NCI-H146 treated with DMSO at 0.1 percent for 48 hours (cell line): ENCODE results near the gene LZTS2.
"Not testable (repeated sequence)": the region's sequence is repeated elsewhere in the genome, so short reads cannot be mapped to it uniquely, and the experiment has no call there.

ENCODE experiments used
- DNase-seq: peaks from one replicate; lab custom pipeline; 2025; ENCODE audit not compliant: unreplicated experiment; lab: John Stamatoyannopoulos, UW

Gene LZTS2

GRCh38 chr10:101031796-101032636 lies 32.4 kb downstream of the LZTS2 start:
- peak; percentile 13 for DNase-seq

- DNase-seq = no peak
Measured at GRCh38 chr10:101032637-101033224, 33.1 kb downstream of the LZTS2 start.

- no peak for DNase-seq
Measured at GRCh38 chr10:101033276-101033675, 33.7 kb downstream of the LZTS2 start.

- DNase-seq = not testable (repeated sequence)
Measured at GRCh38 chr10:101034404-101034803, 34.8 kb downstream of the LZTS2 start.

GRCh38 chr10:101035314-101035713 lies 35.7 kb downstream of the LZTS2 start:
- no peak for DNase-seq

GRCh38 chr10:101035916-101036702 lies 36.5 kb downstream of the LZTS2 start:
- DNase-seq = no peak

GRCh38 chr10:101036726-101037125 lies 37.1 kb downstream of the LZTS2 start:
- no peak for DNase-seq

- DNase-seq = no peak
Measured at GRCh38 chr10:101038484-101038883, 38.9 kb downstream of the LZTS2 start.

GRCh38 chr10:101040061-101040460 lies 40.5 kb downstream of the LZTS2 start:
- no peak for DNase-seq

- no peak for DNase-seq
Measured at GRCh38 chr10:101040851-101041250, 41.2 kb downstream of the LZTS2 start.

GRCh38 chr10:101041252-101041761 lies 41.7 kb downstream of the LZTS2 start:
- peak; percentile 54 for DNase-seq

GRCh38 chr10:101042118-101042517 lies 42.5 kb downstream of the LZTS2 start:
- DNase-seq = no peak

GRCh38 chr10:101042667-101043362 lies 43.2 kb downstream of the LZTS2 start:
- DNase-seq = peak; percentile 95

GRCh38 chr10:101043363-101043707 lies 43.7 kb downstream of the LZTS2 start:
- peak; percentile 66 for DNase-seq

GRCh38 chr10:101044117-101044516 lies 44.5 kb downstream of the LZTS2 start:
- no peak for DNase-seq

GRCh38 chr10:101046332-101047238 lies 47.0 kb downstream of the LZTS2 start:
- no peak for DNase-seq

- no peak for DNase-seq
Measured at GRCh38 chr10:101047268-101047667, 47.7 kb downstream of the LZTS2 start.

GRCh38 chr10:101047961-101048892 lies 48.6 kb downstream of the LZTS2 start:
- DNase-seq = no peak
